ENCODE results near the gene PUS3.
"Not testable (repeated sequence)": the region's sequence is repeated elsewhere in the genome, so short reads cannot be mapped to it uniquely, and the experiment has no call there.

PUS3 gene

DNA sequence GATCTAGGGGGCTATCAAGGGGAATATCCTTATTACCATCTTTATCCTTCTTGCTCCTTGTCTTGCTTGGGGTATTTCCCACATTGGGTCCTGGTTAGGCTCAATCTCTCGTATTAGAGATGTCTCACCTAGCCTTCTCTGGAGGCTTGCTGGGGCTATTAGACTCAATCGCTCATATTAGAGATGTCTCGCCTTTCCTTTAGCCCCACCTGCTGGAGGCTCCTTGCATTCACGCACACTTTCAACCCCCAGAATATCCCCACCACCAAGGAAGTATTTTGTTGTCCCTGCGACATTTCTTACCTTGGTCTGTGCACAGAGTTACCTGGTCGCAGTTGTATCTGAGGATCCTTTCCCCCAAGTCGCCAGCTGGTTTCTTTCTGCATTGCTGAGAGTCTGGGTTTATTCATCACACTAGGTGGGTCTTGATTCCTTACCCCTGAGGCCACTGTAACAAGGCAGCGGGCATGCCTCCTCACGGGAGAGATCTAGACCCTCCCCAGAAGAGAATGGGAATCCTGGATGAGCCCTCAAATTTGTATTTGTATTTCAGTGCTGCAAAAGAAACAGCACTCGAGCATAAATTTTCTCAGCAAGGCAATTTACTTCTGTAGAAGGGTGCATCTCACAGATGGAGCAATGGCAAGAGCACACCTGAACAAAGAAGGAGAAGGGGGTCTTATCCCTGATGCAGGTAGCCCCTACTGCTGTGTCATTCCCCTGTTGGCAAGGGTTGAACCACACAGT lies 31.4 kb downstream of the PUS3 start:
- no peak for DNase-seq (ENCODE audit: low spot score)

DNA sequence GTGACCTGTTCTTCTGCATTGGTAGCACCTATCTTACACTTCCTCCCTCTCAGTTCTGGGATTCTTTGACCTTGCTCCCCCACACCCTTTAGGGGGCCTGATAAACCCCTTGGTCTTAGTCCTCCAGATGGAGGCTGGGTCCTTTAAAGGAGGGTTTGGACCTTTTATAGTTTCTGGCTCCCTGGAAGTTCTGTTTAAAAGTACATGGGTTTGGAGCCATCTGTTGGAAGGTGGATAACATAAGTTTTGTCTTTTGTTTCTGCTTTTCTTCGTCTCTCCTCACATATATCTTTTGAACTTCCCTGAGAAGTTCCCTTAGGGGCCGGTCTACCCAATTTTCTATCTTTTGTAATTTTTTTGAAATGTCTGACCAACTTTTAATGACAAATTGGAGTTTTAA lies 33.5 kb downstream of the PUS3 start:
- DNase-seq (ENCODE audit: low spot score): no peak

DNA sequence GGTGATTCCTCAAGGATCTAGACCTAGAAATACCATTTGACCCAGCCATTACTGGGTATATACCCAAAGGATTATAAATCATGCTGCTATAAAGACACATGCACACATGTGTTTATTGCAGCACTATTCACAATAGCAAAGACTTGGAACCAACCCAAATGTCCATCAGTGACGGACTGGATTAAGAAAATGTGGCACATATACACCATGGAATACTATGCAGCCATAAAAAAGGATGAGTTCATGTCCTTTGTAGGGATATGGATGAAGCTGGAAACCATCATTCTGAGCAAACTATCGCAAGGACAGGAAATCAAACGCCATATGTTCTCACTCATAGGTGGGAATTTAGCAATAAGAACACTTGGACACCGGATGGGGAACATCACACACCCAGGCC lies 37.7 kb downstream of the PUS3 start:
- DNase-seq (ENCODE audit: low spot score): not testable (repeated sequence)

DNA sequence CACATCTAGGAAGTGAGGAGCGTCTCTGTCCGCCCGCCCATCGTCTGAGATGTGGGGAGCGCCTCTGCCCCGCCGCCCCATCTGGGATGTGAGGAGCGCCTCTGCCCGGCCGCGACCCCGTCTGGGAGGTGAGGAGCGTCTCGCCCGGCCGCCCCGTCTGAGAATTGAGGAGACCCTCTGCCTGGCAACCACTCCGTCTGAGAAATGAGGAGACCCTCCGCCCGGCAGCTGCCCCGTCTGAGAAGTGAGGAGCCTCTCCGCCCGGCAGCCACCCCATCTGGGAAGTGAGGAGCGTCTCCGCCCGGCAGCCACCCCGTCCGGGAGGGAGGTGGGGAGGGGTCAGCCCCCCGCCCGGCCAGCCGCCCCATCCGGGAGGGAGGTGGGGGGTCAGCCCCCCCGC lies 40.2 kb downstream of the PUS3 start:
- DNase-seq (ENCODE audit: low spot score): not testable (repeated sequence)

DNA sequence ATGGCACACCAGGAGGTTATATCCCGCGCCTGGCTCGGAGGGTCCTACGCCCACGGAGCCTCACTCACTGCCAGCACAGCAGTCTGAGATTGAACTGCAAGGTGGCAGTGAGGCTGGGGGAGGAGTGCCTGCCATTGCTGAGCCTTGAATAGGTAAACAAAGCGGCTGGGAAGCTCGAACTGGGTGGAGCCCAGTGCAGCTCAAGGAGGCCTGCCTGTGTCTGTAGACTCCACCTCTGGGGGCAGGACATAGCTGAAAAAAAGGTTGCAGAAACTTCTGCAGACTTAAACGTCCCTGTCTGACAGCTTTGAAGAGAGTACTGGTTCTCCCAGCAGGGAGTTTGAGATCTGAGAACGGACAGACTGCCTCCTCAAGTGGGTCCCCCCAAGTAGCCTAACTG lies 45.3 kb downstream of the PUS3 start:
- not testable (repeated sequence) for DNase-seq (ENCODE audit: low spot score)

DNA sequence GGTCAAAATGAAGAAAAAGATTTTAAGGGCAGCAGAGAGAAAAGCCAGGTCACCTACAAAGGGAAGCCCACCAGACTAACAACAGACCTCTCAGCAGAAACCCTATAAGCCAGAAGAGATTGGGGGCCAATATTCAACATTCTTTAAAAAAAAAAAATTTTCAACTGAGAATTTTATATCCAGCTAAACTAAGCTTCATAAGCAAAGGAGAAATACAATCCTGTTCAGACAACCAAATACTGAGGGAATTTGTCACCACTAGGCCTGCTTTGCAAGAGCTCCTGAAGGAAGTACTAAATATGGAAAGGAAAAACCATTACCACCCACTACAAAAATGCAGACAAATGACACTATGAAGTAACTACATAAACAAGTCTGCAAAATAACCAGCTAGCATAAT lies 56.8 kb downstream of the PUS3 start:
- no peak for DNase-seq (ENCODE audit: low spot score)

Data from CD4-positive, alpha-beta T cell treated with Interleukin-15 for 4 hours (primary cell).